K562 (cell line): ENCODE data around the gene CBX4. TPM values are rescaled to one million over a fixed set of nuclear protein-coding genes. Genes with fewer than 3 reads are reported as not detected.

Experiments used
- CBX1 ChIP-seq: sonication (generic); IDR thresholded peaks from 2 replicates; pipeline ENCODE4 v1.6.1; 2016; ENCODE audit warnings: antibody characterized with exemption, low read depth, mild to moderate bottlenecking
- HDAC6 ChIP-seq: IDR thresholded peaks from 2 replicates; pipeline ENCODE4 v1.6.1; 2012; ENCODE audit warnings: low read depth, mild to moderate bottlenecking, control low read depth, inconsistent platforms, low read length, moderate library complexity
- PCBP2 ChIP-seq: fragments of 200-400 bp; formaldehyde crosslinking; IDR thresholded peaks from 2 replicates; pipeline ENCODE4 v1.6.1; 2018; ENCODE audit warnings: low read length, low read depth, mild to moderate bottlenecking, moderate library complexity; ENCODE audit not compliant: poor library complexity, severe bottlenecking
- polyA plus RNA-seq, 8 experiments: library from polyadenylated mRNA; depleted of rRNA in 4 of 8; stranded (reverse) in 5 of 8; unstranded in 3 of 8; fragments of >200 nt; fragmentation: Nextera tagmentation in 2 of 8; fragmentation: Illumina TruSeq in 1 of 8; extraction: Ambion mirVana in 2 of 8; extraction: Trizol in 1 of 8; gene quantifications; 2 replicates each; pipeline versions ENCODE4 v1.2.1 to v1.2.3, GENCODE V29; 2011 to 2014; ENCODE audit warnings: inconsistent platforms in 1 of 8, missing spikeins in 1 of 8
- total RNA-seq, 7 experiments: library from RNA; depleted of rRNA in 6 of 7; stranded (reverse); fragments of >200 nt in 6 of 7; fragmentation: Illumina TruSeq in 2 of 7; extraction: Trizol in 2 of 7; gene quantifications; 2 replicates each; pipeline versions ENCODE4 v1.2.1 to v1.2.3, GENCODE V29; 2011 to 2021; ENCODE audit warnings: low replicate concordance in 1 of 7
- TF ChIP-seq, protein P1 (sequence below), 2 experiments: fragments of 450-650 bp; formaldehyde crosslinking in 1 of 2; IDR thresholded peaks; 2 replicates each; pipeline versions ENCODE4 v1.4.0 to v1.6.1; 2014 to 2020; ENCODE audit warnings: mild to moderate bottlenecking in 2 of 2, borderline replicate concordance in 1 of 2, low read depth in 1 of 2
- TF ChIP-seq, protein P2 (sequence below): sonication (generic); formaldehyde crosslinking; IDR thresholded peaks from 2 replicates; pipeline ENCODE4 v1.8.0; 2022; ENCODE audit warnings: mild to moderate bottlenecking, missing genetic modification reagents
- TF ChIP-seq, protein P3 (sequence below): fragments of 250-450 bp; sonication (Bioruptor Pico); IDR thresholded peaks from 2 replicates; pipeline ENCODE4 v1.4.0; 2020; ENCODE audit warnings: mild to moderate bottlenecking, moderate library complexity

The CBX4 gene
- total and polyA plus RNA-seq, 9 of the 15 experiments (the other 6 are each of a cell fraction or from before 2014, with no cell fraction given): 0.98 to 50.5 (median 10.0) TPM

DNA sequence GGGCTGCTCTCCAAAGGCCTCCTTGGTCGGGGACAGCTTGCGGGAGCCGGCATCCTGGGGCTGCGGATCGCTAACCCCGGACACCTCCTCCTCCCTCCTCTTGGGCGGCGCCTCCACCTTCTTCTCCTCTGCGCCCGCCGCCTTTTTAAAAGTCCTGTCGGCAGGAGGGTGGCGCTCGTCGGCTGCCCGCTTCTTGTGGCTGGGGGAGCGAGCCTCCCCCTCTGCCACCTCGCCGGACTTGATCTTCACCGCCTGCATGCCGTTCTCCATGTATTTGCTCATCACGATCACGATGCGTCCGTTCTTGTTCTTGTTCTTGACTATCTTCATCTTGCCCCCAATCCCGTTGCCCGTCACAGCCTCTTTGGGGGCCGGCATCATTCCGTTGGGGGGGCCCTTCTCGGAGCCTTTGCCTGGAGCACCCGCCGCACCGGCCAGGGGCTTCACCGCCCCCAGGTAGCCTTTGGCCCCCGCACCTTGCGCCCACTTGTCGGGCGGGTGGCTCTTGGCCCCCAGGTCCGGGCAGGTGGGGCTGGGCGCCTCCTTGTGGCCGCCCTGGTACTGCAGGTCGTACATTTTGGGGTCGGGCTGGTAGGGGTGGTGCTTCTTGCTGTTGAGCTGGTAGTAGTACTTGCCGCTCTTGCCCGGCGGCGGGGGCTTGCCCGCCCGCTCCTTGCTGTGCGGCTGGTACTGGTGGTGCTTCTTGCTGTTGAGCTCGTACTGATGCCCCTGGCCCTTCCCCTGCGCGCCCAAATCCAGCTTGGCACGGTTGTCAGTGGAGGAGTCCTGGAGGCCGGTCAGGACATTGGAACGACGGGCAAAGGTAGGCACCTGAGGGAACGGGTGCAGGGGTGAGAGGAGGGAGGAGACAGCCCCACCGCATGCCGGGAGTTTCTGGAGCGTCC, 4.4 kb downstream of the CBX4 start (continued):
- TF ChIP-seq, protein P1, sequence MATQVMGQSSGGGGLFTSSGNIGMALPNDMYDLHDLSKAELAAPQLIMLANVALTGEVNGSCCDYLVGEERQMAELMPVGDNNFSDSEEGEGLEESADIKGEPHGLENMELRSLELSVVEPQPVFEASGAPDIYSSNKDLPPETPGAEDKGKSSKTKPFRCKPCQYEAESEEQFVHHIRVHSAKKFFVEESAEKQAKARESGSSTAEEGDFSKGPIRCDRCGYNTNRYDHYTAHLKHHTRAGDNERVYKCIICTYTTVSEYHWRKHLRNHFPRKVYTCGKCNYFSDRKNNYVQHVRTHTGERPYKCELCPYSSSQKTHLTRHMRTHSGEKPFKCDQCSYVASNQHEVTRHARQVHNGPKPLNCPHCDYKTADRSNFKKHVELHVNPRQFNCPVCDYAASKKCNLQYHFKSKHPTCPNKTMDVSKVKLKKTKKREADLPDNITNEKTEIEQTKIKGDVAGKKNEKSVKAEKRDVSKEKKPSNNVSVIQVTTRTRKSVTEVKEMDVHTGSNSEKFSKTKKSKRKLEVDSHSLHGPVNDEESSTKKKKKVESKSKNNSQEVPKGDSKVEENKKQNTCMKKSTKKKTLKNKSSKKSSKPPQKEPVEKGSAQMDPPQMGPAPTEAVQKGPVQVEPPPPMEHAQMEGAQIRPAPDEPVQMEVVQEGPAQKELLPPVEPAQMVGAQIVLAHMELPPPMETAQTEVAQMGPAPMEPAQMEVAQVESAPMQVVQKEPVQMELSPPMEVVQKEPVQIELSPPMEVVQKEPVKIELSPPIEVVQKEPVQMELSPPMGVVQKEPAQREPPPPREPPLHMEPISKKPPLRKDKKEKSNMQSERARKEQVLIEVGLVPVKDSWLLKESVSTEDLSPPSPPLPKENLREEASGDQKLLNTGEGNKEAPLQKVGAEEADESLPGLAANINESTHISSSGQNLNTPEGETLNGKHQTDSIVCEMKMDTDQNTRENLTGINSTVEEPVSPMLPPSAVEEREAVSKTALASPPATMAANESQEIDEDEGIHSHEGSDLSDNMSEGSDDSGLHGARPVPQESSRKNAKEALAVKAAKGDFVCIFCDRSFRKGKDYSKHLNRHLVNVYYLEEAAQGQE (IDR thresholded peaks at IDR 0.05; ENCODE audit: borderline replicate concordance): peak; percentile 75
- TF ChIP-seq, protein P1 (CRISPR knock-in tag; IDR thresholded peaks at IDR 0.05; ENCODE audit: low read depth): no peak
- TF ChIP-seq, protein P2, sequence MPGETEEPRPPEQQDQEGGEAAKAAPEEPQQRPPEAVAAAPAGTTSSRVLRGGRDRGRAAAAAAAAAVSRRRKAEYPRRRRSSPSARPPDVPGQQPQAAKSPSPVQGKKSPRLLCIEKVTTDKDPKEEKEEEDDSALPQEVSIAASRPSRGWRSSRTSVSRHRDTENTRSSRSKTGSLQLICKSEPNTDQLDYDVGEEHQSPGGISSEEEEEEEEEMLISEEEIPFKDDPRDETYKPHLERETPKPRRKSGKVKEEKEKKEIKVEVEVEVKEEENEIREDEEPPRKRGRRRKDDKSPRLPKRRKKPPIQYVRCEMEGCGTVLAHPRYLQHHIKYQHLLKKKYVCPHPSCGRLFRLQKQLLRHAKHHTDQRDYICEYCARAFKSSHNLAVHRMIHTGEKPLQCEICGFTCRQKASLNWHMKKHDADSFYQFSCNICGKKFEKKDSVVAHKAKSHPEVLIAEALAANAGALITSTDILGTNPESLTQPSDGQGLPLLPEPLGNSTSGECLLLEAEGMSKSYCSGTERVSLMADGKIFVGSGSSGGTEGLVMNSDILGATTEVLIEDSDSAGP: no peak
- TF ChIP-seq, protein P3, sequence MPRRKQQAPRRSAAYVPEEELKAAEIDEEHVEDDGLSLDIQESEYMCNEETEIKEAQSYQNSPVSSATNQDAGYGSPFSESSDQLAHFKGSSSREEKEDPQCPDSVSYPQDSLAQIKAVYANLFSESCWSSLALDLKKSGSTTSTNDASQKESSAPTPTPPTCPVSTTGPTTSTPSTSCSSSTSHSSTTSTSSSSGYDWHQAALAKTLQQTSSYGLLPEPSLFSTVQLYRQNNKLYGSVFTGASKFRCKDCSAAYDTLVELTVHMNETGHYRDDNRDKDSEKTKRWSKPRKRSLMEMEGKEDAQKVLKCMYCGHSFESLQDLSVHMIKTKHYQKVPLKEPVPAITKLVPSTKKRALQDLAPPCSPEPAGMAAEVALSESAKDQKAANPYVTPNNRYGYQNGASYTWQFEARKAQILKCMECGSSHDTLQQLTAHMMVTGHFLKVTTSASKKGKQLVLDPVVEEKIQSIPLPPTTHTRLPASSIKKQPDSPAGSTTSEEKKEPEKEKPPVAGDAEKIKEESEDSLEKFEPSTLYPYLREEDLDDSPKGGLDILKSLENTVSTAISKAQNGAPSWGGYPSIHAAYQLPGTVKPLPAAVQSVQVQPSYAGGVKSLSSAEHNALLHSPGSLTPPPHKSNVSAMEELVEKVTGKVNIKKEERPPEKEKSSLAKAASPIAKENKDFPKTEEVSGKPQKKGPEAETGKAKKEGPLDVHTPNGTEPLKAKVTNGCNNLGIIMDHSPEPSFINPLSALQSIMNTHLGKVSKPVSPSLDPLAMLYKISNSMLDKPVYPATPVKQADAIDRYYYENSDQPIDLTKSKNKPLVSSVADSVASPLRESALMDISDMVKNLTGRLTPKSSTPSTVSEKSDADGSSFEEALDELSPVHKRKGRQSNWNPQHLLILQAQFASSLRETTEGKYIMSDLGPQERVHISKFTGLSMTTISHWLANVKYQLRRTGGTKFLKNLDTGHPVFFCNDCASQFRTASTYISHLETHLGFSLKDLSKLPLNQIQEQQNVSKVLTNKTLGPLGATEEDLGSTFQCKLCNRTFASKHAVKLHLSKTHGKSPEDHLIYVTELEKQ (CRISPR knock-in tag): no peak
- TF ChIP-seq PCBP2 (no peak), HDAC6 (no peak), CBX1 (0 out of 2 replicates have a peak, but pooled peaks have one; percentile 43)
